Gastroesophageal sphincter (tissue), 3 donors: ENCODE data around the gene MYO15B.

Experiments used
- EP300 ChIP-seq: sonication (generic); formaldehyde crosslinking; IDR thresholded peaks from one replicate; pipeline ENCODE4 v1.6.1; 2017; ENCODE audit warnings: antibody characterized with exemption, mild to moderate bottlenecking
- POLR2A ChIP-seq, 2 donors: fragments of 450-650 bp; IDR thresholded peaks; one replicate each; pipeline ENCODE4 v1.6.1; 2017; ENCODE audit warnings: antibody characterized with exemption in 2 of 2, mild to moderate bottlenecking in 2 of 2, moderate library complexity in 1 of 2
- POLR2AphosphoS5 ChIP-seq: sonication (generic); formaldehyde crosslinking; IDR thresholded peaks from one replicate; pipeline ENCODE4 v1.6.1; 2017; ENCODE audit warnings: antibody characterized with exemption
- TF ChIP-seq, protein P1 (sequence below), 4 experiments: fragments of 200-600 bp in 2 of 4; fragments of 450-650 bp in 2 of 4; sonication (generic) in 1 of 4; IDR thresholded peaks; one replicate each; pipeline ENCODE4 v1.5.1; 2017 to 2019; ENCODE audit warnings: antibody characterized with exemption in 4 of 4, mild to moderate bottlenecking in 2 of 4, moderate library complexity in 2 of 4

DNA sequence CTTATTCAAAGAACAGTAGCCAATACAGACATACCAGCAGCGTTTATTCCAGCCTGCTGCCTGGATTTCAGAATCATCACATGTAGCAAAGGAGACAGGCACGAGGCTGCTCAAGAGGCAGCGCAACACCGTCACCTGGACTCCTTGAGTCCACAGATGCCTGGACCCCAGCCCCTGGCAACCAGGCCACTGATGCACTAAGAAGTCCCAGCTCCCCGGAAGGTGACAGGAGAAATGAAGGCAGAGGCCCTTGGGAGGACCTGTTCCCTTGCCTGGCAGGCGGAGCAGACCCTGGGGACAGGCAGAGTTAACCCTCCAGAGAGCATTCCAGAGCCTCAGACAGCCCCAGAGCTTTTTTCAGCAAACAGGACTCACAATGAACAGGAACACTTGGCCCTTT, 62.1 kb downstream of the MYO15B start:
- TF ChIP-seq, protein P1, sequence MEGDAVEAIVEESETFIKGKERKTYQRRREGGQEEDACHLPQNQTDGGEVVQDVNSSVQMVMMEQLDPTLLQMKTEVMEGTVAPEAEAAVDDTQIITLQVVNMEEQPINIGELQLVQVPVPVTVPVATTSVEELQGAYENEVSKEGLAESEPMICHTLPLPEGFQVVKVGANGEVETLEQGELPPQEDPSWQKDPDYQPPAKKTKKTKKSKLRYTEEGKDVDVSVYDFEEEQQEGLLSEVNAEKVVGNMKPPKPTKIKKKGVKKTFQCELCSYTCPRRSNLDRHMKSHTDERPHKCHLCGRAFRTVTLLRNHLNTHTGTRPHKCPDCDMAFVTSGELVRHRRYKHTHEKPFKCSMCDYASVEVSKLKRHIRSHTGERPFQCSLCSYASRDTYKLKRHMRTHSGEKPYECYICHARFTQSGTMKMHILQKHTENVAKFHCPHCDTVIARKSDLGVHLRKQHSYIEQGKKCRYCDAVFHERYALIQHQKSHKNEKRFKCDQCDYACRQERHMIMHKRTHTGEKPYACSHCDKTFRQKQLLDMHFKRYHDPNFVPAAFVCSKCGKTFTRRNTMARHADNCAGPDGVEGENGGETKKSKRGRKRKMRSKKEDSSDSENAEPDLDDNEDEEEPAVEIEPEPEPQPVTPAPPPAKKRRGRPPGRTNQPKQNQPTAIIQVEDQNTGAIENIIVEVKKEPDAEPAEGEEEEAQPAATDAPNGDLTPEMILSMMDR (IDR thresholded peaks at IDR 0.05): no peak
- TF ChIP-seq POLR2AphosphoS5 (no peak), EP300 (no peak), POLR2A (IDR thresholded peaks at IDR 0.05) (no peak)
